ENCODE results near the gene ANK3.

- TF ChIP-seq TAF1 (IDR thresholded peaks at IDR 0.05; ENCODE audit: low read depth) (no peak), CTCF (IDR thresholded peaks at IDR 0.05; ENCODE audit: poor library complexity, severe bottlenecking) (no peak), EZH2 (IDR thresholded peaks at IDR 0.05; ENCODE audit: borderline replicate concordance, insufficient read depth, low read length, poor library complexity, severe bottlenecking) (no peak), RAD21 (conservative IDR thresholded peaks at IDR 0.05) (no peak), SMC3 (conservative IDR thresholded peaks at IDR 0.05; ENCODE audit: poor library complexity) (no peak), MXI1 (conservative IDR thresholded peaks at IDR 0.05; ENCODE audit: poor library complexity, severe bottlenecking) (no peak), REST (IDR thresholded peaks at IDR 0.05; ENCODE audit: borderline replicate concordance) (no peak), POLR2AphosphoS5 (IDR thresholded peaks at IDR 0.05) (no peak), EP300 (conservative IDR thresholded peaks at IDR 0.05; ENCODE audit: poor library complexity, severe bottlenecking) (no peak)
Observed at GRCh38 chr10:60238759-60239100, 150.9 kb downstream of the ANK3 start.
